Fibroblast of skin of left biceps (primary cell): ENCODE data around the gene ALPI.
"Not testable (repeated sequence)": the region's sequence is repeated elsewhere in the genome, so short reads cannot be mapped to it uniquely, and the experiment has no call there.

ENCODE experiments used
- DNase-seq, 2 experiments: peaks; one replicate each; pipeline ENCODE4 v3.0.0-alpha.2; 2013; ENCODE audit warnings: low read depth in 2 of 2

Gene ALPI

DNA sequence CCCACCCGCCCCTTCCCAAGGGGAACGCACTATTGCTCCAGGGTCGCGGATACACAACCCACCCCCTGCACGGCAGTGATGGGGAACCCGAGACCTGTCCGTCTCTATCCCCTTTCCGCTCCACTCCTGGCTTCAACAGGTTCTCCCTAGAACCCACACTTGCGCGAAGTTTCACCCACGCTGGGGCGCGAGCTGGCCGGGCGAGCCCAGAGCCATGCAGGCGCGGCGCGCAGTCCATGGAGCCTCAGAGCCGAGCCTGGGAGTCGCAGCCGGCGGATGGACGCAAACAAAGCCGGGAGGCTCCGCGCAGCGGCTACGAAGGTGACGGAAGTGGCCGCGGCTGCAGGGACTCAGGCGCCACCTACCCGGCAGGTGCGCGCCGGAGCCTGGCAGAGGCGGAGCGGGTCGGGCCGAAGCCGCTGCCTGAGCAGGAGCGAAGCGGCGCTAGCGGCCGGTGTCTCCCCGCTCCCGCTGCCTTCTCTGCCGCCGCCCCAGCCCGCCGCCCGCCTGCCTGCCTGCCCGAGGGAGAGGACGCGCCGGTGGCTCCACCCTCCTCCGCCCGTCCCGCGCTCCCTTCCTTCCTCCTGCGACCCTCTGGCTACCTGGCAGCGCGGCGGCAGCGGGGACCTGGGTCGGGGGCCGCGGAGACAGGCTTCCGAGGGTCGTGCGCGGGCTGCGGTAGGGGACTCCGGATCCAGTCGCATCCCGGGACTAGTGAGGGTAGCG is 35.3 kb upstream of the ALPI start:
- no peak for DNase-seq

DNA sequence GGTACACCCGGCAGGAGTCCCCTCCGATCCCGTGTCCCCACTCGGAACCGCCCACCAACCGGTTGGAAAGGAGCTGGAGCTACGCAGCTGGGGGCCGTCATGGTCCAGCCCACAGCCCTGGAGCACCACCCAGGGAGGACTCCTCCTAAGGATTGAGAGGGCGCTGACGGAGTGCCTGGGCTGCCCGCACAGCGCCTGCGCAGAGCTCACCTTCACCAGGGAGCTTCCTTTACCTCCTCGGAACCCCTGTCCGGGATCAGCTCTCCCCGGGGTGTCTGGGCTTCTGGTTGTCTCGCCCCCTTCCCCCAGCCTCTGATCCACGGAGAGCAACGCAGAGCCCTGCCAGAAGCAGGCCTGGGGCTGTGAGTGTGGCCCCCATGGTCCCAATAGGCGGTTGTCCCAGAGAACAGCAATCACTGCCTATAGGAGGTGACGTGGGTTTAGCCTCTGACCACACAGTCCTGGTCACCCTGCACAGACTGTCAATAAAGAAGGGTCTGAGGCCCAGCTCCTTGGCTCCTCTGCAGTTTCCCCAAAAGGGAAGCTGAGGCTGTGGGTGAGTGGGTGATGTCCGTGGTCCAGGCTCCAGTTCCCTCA is 34.7 kb upstream of the ALPI start:
- DNase-seq, result no peak

DNA sequence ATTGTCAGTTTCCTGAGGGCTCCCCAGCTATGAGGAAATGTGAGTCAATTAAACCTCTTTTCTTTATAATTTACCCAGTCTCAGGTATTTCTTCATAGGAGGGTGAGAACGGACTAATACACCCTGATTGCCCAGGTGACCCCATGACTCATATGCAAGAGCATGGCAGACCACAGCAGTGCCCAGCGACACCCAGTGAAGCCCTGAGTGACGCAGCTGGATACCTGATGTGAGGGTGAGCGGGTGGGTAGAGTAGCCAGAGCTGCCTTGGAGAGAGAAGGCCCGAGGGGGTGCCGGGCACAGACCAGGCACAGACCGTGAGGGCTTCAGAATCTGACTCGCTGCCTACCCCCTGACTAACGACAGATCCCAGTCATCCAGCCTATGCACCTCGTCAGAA is 33.9 kb upstream of the ALPI start:
- no peak for DNase-seq

DNA sequence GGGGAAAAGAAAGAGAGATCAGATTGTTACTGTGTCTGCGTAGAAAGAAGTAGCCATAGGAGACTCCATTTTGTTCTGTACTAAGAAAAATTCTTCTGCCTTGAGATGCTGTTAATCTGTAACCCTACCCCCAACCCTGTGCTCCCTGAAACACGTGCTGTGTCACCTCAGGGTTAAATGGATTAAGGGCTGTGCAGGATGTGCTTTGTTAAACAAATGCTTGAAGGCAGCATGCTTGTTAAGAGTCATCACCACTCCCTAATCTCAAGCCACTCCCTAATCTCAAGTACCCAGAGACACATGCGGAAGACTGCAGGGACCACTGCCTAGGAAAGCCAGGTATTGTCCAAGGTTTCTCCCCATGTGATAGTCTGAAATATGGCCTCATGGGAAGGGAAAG is 33.0 kb upstream of the ALPI start:
- DNase-seq, result not testable (repeated sequence)

DNA sequence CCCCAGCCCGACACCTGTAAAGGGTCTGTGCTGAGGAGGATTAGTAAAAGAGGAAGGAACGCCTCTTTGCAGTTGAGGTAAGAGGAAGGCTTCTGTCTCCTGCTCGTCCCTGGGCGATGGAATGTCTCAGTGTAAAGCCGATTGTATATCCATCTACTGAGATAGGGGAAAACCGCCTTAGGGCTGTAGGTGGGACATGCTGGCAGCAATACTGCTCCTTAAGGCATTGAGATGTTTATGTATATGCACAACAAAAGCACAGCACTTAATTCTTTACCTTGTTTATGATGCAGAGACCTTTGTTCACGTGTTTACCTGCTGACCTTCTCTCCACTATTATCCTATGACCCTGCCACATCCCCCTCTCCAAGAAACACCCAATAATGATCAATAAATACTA is 32.5 kb upstream of the ALPI start:
- not testable (repeated sequence) for DNase-seq

DNA sequence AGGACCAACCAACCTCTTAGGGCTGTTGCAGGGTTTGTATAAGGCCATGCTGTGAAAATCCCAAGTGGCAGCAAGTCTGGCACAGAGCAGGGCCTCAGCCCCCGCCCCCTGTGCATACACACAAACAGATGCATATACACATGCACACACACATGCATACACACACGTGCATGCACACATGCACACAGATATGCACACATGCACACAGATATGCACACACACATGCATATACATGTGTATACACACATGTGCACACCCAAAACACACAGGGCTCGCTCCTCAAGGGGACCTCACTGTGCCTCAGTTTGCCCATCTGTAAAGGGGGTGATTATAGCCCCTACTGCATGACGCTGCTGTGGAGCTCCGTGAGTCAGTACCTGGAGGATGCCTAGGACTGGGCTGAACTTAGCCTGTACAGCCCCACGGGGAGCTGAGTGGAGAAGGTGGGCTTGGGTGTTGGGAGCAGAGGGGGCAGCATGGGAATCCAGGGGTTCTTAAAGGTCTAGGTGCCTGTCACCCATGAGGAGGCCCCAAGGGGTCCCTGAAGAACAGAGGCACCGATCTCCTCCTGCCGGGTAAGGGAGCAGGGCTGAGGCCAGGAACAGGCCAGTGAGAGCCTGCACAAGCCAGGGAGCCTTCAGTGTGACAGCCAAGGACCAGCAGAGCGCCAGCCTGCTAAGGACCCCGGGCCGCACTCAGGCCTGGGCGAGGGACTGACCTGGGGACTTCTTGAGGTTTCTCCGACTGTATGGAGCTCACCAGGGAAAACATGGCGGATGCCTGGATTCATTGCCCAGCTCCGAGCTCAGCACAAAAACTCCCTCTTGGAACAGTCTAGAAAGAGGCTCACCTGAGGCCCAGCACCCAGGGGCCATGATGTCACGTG is 24.0 kb upstream of the ALPI start:
- DNase-seq, result no peak

DNA sequence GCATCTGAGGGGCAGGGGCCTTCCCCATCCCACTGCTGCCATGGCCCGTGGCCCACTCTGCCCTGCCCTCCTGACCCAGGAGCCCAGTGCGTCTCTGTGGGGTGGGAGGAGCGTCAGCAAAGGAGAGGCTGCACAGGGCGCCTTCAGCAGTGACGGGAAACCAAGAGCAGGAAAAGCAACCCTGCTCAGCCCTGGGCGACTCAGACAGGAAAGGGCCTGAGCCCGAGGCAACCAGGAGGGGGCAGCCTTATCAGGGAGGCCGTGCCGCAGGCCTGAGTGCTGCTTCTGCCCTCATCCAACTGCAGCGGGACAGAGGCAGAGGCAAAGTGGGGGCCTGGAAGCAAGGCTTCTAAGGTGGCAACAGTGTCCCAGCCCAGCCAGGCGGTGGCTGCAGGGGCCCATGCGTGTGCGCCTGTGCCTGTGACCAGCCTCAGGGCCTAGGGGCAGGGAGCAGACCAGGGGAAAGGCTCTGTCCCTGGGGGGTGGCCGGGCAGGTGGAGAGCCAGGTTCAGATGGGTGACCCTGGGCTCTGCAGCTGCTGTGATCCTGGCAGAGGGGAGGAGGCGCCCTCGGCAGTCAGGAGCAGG is 23.3 kb upstream of the ALPI start:
- DNase-seq, result no peak

DNA sequence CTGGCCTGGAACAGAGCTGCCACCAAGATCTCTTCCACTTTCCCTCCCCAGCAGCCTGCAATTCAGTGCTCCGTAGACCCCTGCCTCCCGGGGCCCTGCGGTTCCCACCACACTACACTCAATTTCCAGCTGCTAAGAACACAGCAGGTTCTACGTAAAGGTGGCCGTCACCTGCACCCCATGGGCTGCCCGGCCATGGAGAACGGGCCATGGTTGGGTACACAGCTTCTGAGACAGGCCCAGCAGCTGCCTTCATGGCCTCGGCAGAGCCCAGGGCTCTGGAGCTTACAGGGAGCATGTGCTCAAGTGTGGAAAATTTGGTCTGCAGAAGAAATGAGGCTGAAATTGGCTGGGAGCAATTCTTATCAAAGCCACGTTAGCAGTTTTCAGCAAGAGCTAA is 22.3 kb upstream of the ALPI start:
- not testable (repeated sequence) for DNase-seq

DNA sequence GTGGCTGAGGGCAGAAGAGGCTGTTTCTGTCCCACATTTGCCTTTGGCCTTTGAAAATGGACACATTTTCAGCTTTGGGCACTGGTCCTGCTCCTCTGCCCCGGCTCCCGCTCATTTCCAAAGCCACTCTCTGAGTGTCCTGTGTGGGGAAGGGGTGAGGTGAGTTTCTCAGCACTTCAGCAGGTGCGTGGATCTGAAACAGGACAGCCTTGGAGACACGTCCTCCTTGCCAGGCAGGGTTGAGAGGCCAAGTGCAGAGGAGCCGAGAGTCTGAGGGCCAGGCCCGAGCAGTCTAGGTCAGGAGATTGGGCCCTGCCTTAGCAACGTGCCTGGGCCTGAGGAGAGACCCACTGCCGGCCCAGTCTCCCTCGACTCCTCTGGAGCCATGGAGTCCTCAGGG is 21.9 kb upstream of the ALPI start:
- DNase-seq, result no peak

DNA sequence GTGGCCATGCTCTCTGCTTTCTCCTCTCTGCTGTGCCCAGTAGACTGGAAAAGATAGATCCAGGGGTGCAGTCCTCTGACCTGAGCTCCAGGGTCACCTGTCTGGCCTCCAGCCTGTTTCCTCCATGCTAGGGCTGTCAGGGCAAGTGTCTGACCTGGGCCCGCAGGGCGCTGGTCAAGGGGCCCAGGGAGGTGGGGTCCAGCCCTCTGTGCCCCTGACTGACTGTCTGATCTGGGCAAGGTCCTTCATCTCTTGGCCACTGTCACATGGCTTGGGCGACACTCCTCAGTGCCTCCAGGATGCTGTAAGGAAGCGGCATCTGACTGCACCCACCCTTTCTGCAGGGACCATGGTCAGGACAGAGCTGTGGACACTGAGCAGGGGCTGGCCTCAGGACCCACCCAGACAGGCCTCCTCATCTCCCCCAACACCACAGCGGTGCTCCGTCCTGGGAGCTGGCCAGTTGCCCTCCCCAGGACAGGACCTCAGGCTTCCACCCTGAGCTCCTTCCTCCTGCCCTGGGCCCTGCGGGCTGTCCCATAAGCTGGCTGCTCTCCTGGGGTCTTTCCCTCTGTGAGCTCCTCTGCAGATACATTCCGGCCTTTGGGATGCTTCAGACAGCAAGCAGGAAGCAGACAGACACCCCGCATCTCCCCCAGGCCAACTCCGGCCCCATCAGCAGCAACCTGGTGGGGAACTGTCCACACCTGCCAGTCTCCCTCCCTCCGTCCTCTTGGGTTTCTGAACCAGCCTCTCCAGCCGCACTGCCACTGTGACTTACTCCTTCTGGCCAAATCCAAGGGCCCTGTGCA is 21.2 kb upstream of the ALPI start:
- no peak for DNase-seq

DNA sequence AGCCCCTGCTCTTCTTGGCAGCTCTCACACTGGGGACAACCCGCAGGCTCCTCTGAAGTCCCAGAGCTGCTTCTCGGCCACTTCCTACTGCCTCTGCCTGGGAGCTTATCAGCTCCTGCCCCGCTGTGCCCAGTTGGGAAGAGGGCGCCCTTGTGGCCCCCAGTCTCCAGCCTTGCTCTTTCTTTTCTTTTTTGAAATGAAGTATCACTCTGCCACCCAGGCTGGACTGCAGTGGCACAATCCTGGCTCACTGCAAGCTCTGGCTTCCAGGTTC is 20.6 kb upstream of the ALPI start:
- DNase-seq, result no peak

DNA sequence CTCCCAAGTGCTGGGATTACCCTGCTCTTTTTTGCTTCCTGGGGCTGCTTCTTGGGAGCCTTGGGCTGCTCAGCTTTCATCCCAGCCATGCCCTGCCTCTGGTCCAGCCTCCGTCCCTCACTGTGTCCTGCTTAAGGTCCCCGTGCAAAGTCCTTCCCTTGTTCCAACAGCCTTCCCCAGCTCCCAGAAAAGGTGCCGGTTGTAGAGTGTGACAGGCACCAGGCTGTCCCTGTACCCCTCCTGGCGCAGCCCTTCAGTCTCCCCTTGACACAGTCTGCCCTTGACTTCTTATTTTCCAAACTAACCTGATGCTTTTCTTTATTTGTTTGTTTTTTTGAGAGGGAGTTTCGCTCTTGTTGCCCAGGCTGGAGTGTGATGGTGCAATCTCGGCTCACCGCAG is 20.1 kb upstream of the ALPI start:
- DNase-seq, result no peak

DNA sequence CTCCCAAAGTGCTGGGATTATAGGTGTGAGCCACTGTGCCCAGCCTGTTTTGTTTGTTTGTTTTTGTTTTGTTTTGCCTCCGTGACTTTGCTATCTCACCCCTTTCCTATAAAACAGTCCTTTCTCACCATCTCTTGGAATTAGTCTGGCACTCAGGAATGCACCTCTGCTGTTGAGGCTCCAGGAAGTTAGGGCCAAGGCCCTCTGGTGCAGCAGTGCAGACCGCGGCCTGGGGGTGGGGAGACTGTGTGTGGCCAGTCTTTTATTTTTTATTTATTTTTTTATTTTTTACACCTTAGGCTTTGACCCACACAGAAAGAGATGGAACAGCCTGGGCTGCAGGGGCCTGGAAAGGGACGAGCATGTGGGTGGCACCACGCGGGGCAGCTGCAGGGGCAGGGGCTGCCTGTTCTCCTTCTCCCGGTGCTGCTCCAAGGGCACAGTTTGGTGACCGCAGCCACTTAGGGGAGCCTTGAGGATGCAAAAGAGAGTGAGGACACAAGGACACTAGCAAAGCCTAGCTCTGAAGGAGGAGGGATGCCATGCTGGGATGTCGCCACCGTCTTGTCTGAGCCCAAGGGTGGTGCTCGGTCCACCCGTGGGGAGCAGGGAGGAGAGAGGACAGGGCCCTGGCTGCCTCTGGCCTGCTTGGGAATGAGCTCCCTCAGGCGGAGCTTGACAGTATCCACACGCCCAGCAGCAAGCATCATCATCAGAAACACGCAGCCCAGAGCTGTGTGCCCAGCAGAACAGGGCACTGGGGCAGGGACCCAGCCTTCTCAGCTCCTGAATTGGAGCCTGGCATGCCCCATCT is 19.4 kb upstream of the ALPI start:
- no peak for DNase-seq

DNA sequence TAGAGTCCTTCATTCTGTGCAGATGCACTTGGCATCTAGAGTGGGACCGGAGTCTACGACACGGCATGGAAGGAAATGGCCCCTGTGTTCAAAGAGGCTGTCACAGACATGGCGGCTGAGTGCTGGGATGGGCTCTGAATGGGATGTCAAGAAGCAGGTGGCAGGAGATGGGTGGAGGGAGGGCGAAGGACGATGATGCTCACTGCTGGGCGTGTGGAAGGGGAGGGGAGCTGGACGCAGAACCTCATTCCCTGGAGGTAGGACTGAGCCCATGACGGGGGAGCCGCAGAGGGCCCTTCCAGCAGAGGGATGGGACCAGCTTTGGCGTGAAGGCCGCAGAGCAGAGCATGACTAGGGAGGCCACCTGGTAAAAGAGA is 18.8 kb upstream of the ALPI start:
- DNase-seq, result no peak

DNA sequence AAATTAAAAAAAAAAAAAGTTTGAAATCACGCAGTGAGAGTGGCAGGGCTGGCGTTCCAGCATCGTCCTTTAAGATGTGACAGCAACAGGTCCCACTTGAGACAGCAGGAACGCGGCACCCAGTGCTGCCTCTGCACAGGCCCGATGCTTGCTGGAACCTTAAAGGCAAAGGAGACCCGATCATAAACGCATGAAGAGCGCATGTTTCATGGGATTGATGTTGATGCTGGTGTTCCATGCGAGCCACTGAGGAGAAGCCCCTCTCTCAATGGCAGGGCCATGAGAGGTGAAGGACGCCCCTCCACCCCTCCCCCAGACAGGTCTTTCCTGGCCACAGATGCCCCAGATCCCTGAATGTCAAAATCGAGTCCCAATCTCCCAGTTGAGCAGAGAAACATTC is 17.9 kb upstream of the ALPI start:
- DNase-seq, result no peak

DNA sequence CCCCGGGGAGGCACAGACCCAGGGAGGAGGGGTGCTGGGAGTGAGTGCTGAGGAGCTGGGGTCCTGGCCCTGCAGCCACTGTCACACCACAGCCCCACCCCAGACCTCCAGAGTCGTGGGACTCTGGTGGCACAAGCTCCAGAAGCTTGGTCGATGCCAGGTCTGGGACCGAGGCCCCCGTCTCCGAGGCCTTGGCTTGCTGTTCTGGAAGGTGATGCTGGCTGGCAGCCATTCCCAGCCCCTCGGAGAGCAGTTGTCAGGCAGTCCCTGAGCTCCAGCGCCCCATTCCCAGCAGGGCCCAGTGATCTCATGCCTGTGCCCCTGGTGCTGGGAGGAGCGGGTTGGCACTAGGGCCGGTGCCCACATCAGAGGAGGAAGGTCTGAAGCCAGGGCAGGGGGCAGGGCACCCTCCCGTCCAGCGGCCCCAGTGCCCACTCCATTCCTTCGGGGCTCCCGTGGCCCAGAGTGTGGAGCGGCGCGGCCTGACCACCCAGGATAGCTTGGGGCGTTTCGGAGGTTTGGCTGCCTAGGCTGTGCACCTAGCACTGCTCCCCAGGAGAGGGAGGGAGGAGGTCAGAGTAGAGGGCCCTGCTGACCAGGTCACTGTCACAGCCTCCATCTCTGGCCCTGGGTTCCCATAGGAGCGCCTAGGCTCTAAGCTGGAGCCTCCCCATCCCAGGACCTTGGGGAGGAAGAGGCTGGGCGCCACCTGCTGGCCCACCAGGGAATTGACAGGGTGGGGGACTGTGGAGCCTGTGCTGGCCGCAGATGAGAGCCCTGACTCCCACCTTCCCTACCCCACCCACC is 16.8 kb upstream of the ALPI start:
- DNase-seq, result no peak

DNA sequence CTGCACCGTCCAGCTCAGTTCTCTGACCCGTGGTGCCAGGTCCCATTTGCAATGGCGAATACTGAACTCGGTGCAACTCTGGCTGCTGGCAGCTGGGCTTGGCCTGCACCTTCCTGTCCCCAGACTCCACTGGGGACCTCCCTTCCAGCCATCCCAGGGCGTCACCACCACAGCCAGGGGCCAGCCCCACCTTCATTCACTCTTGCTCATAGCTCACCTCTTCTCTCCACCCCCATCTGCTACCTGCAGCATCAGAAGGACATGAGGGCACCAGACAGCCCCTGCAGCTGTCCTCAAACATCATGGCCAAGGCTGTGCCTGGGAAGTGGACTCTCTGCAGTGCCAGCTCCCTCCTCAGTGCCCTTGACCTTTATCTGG is 16.2 kb upstream of the ALPI start:
- no peak for DNase-seq

DNA sequence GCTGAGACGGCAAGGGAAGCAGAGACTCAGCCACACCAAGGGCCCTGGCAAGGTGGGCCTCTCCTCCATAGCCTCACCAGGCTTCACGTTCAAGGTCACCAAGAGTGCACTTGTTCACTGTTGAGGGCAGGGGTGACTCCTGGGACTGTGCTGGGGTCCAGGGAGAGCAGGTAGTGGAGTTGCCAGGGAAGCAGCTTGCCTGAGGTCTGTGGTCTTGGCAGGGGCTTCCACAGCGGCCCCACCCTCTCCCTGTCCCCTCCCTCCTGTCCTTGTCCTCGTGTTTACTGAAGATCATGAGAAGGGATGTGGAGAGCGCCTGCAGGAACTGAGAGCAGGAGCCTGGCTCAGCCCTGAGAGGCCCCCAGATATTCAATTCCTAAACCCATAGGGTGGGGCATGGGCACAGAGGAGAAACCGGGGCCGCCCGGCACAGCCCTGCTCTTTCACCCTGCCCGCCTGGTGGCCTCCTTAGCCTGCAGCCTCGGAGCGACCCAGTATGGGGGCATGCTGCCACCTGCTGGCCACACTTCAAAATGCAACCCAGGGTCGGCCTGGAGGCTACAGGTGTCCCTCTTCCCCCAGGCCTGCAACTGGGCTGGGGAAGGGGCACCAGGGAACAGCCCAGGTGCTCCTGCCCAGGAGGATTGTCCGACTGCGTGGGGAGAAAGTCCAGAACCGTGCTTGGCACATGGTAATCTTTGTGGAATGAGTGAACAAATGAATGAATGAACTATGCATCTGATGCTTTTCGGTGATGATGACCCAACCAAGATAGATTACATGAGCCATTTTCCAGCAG is 15.5 kb upstream of the ALPI start:
- DNase-seq, result peak; percentile 4 to 10

DNA sequence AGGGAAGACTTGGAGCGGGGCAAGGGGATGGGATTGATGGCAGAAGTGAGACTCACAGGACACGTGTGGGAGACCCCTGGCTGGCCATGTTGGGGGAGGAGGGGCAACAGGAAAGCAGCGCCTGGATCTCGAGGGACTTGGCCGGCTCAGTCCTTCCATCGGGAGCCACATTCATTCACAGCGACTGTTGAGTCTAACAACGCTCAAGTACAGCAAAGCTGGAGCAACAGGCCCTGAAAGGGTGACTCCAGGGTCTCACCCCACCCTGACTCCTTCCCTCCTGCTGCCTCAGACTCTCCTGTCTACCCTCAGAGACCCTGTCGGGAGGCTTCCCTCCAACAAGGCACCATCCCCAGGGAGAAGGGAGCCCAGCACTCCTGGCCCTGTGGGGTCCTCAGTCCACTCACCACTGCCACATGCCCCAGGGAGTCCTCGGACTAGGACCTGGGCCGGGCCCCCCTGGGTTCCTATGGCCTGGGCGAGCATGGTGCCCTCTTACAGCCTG is 14.8 kb upstream of the ALPI start:
- no peak for DNase-seq
